Activated CD4-positive, alpha-beta T cell treated with anti-CD3 and anti-CD28 coated beads, Interleukin-2, amount 50 U/mL, for 4 hours (primary cell): ENCODE results near the gene SLC37A1.
"Not testable (repeated sequence)": the region's sequence is repeated elsewhere in the genome, so short reads cannot be mapped to it uniquely, and the experiment has no call there.

Source experiments
- DNase-seq, 2 experiments: peaks; one replicate each; pipeline ENCODE4 v3.0.0-alpha.2; 2020

The SLC37A1 gene

DNA sequence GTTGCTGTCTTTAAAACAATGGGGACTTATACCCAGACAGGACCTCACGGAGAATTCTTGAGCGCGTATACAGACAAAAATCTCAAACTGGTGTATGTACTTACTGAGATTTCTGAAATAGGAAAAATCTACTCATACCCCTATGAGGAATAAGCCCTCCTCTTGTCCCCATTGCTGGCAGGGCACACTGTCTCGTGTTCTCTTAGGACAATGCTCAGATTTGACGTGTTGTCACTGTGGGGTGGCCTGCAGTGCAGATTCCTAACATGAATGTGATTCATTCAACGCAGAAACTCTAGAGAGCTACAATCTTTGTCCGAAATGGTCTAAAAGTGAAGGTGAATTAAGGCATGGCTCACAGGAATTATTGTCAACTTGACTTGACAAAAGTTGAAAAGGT, 108.6 kb downstream of the SLC37A1 start:
- DNase-seq: no peak

- no peak for DNase-seq
Measured at GRCh38 chr21:42623694-42624093, 110.0 kb downstream of the SLC37A1 start.

GRCh38 chr21:42624095-42624790, 110.6 kb downstream of the SLC37A1 start:
- DNase-seq: no peak

DNA sequence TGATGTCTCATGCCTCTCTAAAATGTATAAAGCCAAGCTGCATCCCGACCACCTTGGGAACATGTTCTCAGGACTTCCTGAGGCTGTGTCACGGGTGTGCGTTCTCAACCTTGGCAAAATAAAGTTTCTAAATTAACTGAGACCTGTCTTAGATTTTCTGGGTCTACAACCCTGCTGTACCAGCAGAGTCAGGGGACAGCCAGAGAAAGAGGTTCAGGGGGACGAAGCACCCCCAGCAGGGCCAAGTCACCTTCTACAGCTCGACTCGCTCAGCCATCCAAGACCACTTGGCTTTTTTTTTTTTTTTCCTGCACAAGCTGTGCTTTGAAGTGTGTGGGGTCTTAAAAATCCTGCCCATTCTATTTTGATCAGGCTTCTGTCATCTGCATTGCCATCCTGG, 111.3 kb downstream of the SLC37A1 start:
- DNase-seq: no peak

GRCh38 chr21:42626171-42626570, 112.5 kb downstream of the SLC37A1 start:
- no peak for DNase-seq

DNA sequence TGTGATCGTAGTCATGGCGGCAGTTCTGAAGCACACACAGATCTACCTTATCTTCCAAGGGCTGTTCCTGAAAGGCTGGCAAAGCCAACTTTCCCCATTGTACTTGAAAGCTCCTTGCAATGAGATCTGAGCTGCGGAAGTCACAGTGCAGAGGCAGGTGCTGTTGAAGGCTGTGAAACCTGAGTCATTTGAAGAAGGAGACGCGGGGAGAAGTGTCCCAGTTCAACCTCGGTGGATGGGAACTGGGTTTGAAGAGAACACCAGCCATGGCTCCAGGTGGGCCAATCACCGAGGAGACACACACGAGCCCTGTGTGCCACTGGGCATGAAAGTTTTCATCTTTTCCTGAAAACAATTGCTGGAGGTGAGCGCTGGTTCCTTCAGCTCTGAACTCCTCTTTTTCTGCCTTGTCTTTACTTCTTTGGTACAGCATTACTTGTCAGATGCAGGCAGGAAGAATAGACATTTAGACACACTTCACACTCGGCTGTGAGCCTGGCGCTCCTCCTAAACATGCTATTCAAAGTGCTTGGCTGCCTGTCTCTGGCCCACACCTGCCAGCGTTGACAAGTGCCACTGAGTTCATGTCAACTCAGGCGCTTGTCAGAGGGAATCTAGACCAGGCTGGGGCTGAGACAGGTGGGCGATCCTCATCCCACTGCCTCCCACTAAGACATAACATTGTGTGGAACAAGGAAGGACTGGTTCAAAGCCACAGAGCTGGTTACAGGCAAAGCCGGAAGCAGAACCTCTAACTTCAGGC, 114.1 kb downstream of the SLC37A1 start:
- no peak for DNase-seq

GRCh38 chr21:42628466-42629061, 114.9 kb downstream of the SLC37A1 start:
- DNase-seq: not testable (repeated sequence)

DNA sequence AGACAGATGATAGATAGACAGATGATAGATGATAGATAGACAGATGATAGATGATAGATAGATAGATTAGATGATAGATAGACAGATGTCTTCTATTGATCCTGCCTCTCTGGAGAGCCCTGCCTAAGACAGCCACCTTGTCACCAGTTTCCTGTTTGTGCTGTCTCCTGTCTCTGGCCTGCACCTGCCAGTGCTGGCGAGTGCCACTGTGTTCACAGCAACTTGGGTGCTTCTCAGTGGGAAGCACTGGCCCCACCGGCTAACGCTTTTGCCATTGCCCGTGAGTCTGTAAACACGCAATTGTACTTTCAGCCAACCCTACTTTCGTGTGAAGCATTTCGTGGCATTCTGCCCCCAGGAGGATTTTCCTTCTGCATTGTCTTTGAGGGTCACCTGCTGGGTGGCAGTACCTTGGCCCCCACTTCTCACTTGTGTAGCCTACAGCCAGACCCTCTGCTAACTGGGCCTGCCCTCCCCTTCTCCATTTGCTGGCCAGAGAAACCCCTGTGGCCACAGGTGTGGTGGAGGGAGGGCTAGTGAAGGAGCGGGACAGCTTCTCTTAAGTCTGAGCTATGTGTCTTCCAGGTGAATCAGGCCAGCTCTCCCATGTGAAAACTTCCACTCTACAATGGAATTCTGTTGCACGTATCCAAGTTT, 116.4 kb downstream of the SLC37A1 start:
- DNase-seq: no peak

GRCh38 chr21:42630626-42631025, 117.0 kb downstream of the SLC37A1 start:
- no peak for DNase-seq
